Ishikawa (cell line): ENCODE measurements around the gene MAPRE3.

Source experiments
- CEBPB ChIP-seq: IDR thresholded peaks from 2 replicates; pipeline ENCODE4 v1.6.1; 2012
- EGR1 ChIP-seq: IDR thresholded peaks from 2 replicates; pipeline ENCODE4 v1.6.1; 2012
- RAD21 ChIP-seq: IDR thresholded peaks from 2 replicates; pipeline ENCODE4 v1.6.1; 2012; ENCODE audit warnings: low read depth
- TEAD4 ChIP-seq: IDR thresholded peaks from 2 replicates; pipeline ENCODE4 v1.6.1; 2012
- TF ChIP-seq, protein P1 (sequence below): IDR thresholded peaks from 2 replicates; pipeline ENCODE4 v1.6.1; 2012

DNA sequence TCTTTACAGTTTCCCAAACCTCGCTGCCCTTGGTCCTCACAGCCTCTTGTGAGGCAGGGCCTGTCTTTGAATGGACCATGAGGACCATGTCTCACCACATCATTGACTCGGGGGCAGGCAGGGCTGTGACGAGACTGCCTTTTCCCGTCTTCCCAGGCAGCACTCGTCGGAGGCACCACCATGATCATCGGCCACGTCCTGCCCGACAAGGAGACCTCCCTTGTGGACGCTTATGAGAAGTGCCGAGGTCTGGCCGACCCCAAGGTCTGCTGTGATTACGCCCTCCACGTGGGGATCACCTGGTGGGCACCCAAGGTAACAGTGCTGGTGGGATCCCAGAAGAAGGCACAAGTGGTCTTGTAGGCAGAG, 45.7 kb upstream of the MAPRE3 start:
- TF ChIP-seq, protein P1, sequence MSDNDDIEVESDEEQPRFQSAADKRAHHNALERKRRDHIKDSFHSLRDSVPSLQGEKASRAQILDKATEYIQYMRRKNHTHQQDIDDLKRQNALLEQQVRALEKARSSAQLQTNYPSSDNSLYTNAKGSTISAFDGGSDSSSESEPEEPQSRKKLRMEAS, result no peak
- no peak for TF ChIP-seq CEBPB
- TF ChIP-seq EGR1, result no peak
- TF ChIP-seq TEAD4, result no peak
- no peak for TF ChIP-seq RAD21
